Chondrocyte (in vitro differentiated cells): ENCODE measurements around the gene NPTX1. TPM values are rescaled to one million over a fixed set of nuclear protein-coding genes. Genes with fewer than 3 reads are reported as not detected.

Experiments used
- DNase-seq: peaks from one replicate; pipeline ENCODE4 v3.0.0; 2021; ENCODE audit warnings: mixed read lengths, low spot score
- H3K27ac Mint-ChIP-seq: one replicate; pipeline ENCODE4 v1.8.0; 2021; ENCODE audit warnings: mild to moderate bottlenecking, moderate library complexity, mixed read lengths; ENCODE audit not compliant: unreplicated experiment
- H3K27me3 Mint-ChIP-seq: 2 replicates; pipeline ENCODE4 v1.8.0; 2021; ENCODE audit warnings: low read depth, mixed read lengths
- H3K36me3 Mint-ChIP-seq: 2 replicates; pipeline ENCODE4 v1.8.0; 2021; ENCODE audit warnings: low read depth, mixed read lengths
- H3K4me1 Mint-ChIP-seq: 2 replicates; pipeline ENCODE4 v1.8.0; 2021; ENCODE audit warnings: low read depth, mild to moderate bottlenecking, mixed read lengths
- H3K4me3 Mint-ChIP-seq: one replicate; pipeline ENCODE4 v1.8.0; 2021; ENCODE audit warnings: mild to moderate bottlenecking, moderate library complexity, mixed read lengths; ENCODE audit not compliant: unreplicated experiment
- H3K9me3 Mint-ChIP-seq: 2 replicates; pipeline ENCODE4 v1.8.0; 2021; ENCODE audit warnings: low read depth, mixed read lengths
- total RNA-seq: library from RNA; stranded (reverse); gene quantifications from 3 replicates; pipeline ENCODE4 v1.2.1, GENCODE V29; 2021
- TF ChIP-seq, protein P1 (sequence below): fragments of 200-600 bp; sonication (generic); IDR thresholded peaks from 2 replicates; pipeline ENCODE4 v1.5.0; 2021; ENCODE audit warnings: antibody characterized with exemption, mild to moderate bottlenecking, moderate library complexity

NPTX1 gene
- total RNA-seq, 1 donor from 2014 or later: 16.5 TPM

DNA sequence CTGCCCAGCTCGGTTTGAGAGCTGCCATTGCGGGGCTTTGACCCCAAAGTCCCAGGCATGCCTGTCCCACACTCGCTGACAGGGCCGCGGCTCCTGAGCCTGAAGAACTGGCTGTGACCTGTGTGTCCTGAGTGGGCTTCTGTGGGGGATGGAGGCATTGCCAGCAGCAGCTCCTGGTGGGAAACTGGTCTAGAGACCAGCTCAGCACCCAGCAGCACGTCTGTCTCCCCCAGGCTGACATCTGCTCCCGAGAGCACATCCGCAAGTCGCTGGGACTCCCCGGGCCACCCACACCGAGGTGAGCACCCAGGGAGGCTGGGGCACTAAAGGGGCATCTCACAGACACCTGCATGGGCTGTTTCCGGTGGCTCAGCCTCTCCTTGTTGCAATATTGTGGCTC, 48.0 kb downstream of the NPTX1 start:
- Mint-ChIP-seq H3K4me3 (no peak overlapping the region), H3K27me3 (no peaks in the 10 kb centered on the region), H3K4me1 (no peaks in the 10 kb centered on the region), H3K9me3 (no peaks in the 10 kb centered on the region), H3K27ac (no peak overlapping the region), H3K36me3 (peaks cover 2% of the 10 kb centered on the region)
- TF ChIP-seq, protein P1, sequence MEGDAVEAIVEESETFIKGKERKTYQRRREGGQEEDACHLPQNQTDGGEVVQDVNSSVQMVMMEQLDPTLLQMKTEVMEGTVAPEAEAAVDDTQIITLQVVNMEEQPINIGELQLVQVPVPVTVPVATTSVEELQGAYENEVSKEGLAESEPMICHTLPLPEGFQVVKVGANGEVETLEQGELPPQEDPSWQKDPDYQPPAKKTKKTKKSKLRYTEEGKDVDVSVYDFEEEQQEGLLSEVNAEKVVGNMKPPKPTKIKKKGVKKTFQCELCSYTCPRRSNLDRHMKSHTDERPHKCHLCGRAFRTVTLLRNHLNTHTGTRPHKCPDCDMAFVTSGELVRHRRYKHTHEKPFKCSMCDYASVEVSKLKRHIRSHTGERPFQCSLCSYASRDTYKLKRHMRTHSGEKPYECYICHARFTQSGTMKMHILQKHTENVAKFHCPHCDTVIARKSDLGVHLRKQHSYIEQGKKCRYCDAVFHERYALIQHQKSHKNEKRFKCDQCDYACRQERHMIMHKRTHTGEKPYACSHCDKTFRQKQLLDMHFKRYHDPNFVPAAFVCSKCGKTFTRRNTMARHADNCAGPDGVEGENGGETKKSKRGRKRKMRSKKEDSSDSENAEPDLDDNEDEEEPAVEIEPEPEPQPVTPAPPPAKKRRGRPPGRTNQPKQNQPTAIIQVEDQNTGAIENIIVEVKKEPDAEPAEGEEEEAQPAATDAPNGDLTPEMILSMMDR: no peak
- DNase-seq: no peak

DNA sequence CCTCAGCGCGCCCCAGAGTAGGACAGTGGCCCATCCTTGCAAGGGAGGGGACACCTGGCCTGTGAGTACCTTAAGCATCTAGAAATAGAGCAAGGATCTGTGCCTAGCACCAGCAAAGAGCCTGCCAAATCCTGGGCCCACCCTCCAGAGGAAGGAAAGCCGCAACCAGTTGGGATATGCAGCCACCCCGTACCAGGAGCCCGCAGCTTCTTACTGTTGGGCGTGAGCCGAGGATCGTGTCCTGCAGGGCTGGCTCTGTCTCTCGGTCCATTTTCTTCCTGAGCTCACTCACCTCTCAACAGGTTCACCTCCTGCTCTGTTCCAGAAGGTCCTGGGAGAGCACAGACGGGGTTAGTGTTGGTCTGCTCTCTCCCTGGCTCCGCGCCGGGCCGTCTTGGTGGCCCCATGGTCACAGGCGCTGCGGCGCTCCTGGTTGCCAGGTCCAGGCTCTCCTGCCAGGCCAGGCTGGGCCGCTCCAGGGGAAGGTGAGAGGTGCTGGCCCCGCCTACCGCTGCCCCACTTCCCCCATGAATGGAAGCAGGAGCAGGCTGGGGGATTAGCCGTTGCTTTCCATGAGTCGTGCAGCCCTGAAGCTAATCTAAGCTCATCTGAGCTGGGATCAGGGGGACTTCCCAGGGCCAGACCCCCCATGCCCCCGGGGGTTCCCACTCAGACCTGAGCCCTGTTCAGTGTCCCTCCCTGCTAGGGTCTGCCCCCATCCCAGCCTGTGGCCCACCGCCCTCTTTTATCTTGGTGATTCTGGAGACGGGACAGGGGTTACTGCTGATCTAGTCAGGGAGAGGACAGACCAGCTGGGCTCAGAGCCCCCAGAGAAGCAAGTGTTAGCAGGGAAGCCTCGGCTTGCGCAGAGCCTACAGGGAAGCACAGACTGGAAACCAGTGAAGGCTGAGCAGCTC, 48.8 kb downstream of the NPTX1 start:
- peak; percentile 89 for DNase-seq
- H3K4me1 Mint-ChIP-seq: no peaks in the 10 kb centered on the region
- H3K27me3 Mint-ChIP-seq: no peaks in the 10 kb centered on the region
- TF ChIP-seq, protein P1: no peak
- H3K36me3 Mint-ChIP-seq: peaks cover 2% of the 10 kb centered on the region
- no peak overlapping the region for H3K4me3 Mint-ChIP-seq
- no peak overlapping the region for H3K27ac Mint-ChIP-seq
- no peaks in the 10 kb centered on the region for H3K9me3 Mint-ChIP-seq

DNA sequence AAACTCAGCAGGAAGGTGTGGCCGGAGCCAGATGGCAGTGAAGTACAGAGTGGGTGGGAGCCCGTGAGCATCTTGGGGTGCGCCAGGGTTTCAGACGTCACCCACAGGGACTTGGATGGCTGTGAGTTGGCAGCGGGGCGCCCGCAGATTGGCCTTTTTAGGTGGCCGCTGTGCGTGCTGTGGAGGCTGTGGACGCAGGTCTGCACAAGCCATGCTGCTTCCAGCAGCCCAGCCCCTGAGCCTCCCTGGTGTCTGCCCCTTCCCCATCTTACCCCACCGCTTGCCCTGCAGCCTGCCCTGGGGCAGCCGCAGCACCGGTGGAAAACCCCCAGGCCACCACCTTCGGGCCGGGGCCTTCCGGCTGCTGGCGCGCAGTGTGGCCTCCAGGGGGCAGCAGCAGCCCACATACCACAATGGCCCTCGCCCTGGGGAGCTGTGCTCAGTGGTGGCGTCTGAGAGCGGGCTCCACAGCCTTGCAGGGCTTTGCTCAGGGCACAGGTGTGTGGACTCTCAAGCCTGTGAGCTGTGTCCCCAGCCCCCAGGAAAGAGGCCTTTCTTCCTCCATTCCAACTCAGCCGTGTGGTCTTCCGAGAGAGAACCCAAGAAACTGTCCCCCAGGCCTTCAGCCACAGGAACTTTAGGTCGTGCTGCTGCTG, 49.6 kb downstream of the NPTX1 start:
- Mint-ChIP-seq H3K36me3 (peaks cover 2% of the 10 kb centered on the region), H3K4me3 (no peak overlapping the region), H3K4me1 (no peaks in the 10 kb centered on the region), H3K27me3 (no peaks in the 10 kb centered on the region), H3K9me3 (no peaks in the 10 kb centered on the region), H3K27ac (no peak overlapping the region)
- TF ChIP-seq, protein P1: peak; percentile 98
- DNase-seq: peak; percentile 89

DNA sequence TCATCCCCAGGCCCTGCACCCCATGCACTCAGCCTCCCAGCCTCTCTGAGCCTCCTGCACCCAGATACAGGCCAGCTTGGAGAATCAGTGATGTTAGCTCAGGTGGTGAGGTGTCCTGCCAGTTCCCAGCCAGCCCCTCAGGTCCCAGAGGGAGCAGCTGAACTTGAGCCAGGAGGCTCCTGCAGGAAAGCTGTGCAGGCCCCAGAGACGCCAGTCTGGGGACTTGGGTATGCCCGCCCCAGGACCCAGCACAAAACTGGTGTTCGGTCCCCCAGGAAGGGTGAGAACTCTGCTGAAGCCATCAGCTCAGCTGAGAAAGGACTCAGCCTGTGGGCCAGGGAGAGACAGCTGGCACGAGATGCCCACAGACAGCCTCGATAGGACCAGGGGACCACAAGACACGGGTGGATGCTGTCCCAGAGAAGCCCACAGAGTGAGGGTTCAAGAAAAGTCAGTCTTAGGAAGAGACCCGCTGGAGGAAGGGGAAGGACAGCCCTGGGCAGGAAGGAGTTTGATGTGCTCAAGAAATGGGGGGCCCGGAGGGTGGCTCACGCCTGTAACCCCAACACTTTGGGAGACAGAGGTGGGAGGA, 50.5 kb downstream of the NPTX1 start:
- H3K27ac Mint-ChIP-seq: no peak overlapping the region
- peaks cover 2% of the 10 kb centered on the region for H3K36me3 Mint-ChIP-seq
- H3K9me3 Mint-ChIP-seq: no peaks in the 10 kb centered on the region
- peak; percentile 68 for DNase-seq
- no peak overlapping the region for H3K4me3 Mint-ChIP-seq
- TF ChIP-seq, protein P1: no peak
- H3K4me1 Mint-ChIP-seq: no peaks in the 10 kb centered on the region
- H3K27me3 Mint-ChIP-seq: no peaks in the 10 kb centered on the region
